ENCODE data around the gene RAB5A. TPM values are rescaled to one million over a fixed set of nuclear protein-coding genes. Genes with fewer than 3 reads are reported as not detected.
"Not testable (repeated sequence)": the region's sequence is repeated elsewhere in the genome, so short reads cannot be mapped to it uniquely, and the experiment has no call there.

The RAB5A gene
- 10 to 100 TPM; 46.4 to 47.5 TPM for total RNA-seq

GRCh38 chr3:19946832-19947548 lies at the start of gene RAB5A:
Gene RAB5A, plus strand, starts transcription at chr3:19947097. Its CDS starts 3,802 bp downstream, at chr3:19950899.
- Mint-ChIP-seq H3K27ac (peak within 1 kb of the TSS; percentile 100), H3K9me3 (no peaks in the 10 kb centered on the region), H3K4me3 (peak within 1 kb of the TSS; percentile 100), H3K36me3 (ENCODE audit: low read depth) (peaks cover 19% of the 10 kb centered on the region), H3K4me1 (ENCODE audit: low read depth) (peaks cover 43% of the 10 kb centered on the region), H3K27me3 (ENCODE audit: low read depth) (no peaks in the 10 kb centered on the region)
- intact Hi-C loops (cut with micrococcal nuclease), result loop anchor here (1.0 to 10.0 kb wide), 11 partner anchors 10 to 1502 kb away; partner anchors contain the start of gene SGO1
- DNase-seq, result peak; percentile 98
- CTCF ChIA-PET, result interaction anchor here (0.5 to 0.6 kb wide), 2 partner anchors 20 to 77 kb away, joined by 3 read pairs; no protein-coding TSS in a partner anchor

GRCh38 chr3:19898721-19899120 lies 48.2 kb upstream of the RAB5A start:
- Mint-ChIP-seq H3K9me3 (no peaks in the 10 kb centered on the region), H3K4me1 (ENCODE audit: low read depth) (no peaks in the 10 kb centered on the region), H3K27ac (no peak overlapping the region), H3K4me3 (no peak overlapping the region), H3K36me3 (ENCODE audit: low read depth) (no peaks in the 10 kb centered on the region), H3K27me3 (ENCODE audit: low read depth) (no peaks in the 10 kb centered on the region)
- CTCF ChIA-PET, result interaction anchor here (1.1 kb wide), 1 partner anchor 13 kb away, joined by 3 read pairs; no protein-coding TSS in a partner anchor
- no peak for DNase-seq
- intact Hi-C loops (cut with micrococcal nuclease), result no loop called here

GRCh38 chr3:19899264-19899663 lies 47.6 kb upstream of the RAB5A start:
- H3K9me3 Mint-ChIP-seq, result no peaks in the 10 kb centered on the region
- CTCF ChIA-PET, result no interaction called here
- H3K27me3 Mint-ChIP-seq (ENCODE audit: low read depth), result no peaks in the 10 kb centered on the region
- no peaks in the 10 kb centered on the region for H3K4me1 Mint-ChIP-seq (ENCODE audit: low read depth)
- no peak for DNase-seq
- intact Hi-C loops (cut with micrococcal nuclease), result no loop called here
- H3K36me3 Mint-ChIP-seq (ENCODE audit: low read depth), result no peaks in the 10 kb centered on the region
- H3K4me3 Mint-ChIP-seq, result no peak overlapping the region
- H3K27ac Mint-ChIP-seq, result no peak overlapping the region

GRCh38 chr3:19899833-19900232 lies 47.1 kb upstream of the RAB5A start:
- H3K4me1 Mint-ChIP-seq (ENCODE audit: low read depth); H3K27ac Mint-ChIP-seq; DNase-seq; H3K36me3 Mint-ChIP-seq (ENCODE audit: low read depth); H3K4me3 Mint-ChIP-seq; H3K27me3 Mint-ChIP-seq (ENCODE audit: low read depth); H3K9me3 Mint-ChIP-seq; intact Hi-C loops (cut with micrococcal nuclease): not testable (repeated sequence)
- CTCF ChIA-PET, result interaction anchor here (0.6 kb wide), 1 partner anchor 49 kb away, joined by 3 read pairs; no protein-coding TSS in a partner anchor

- DNase-seq, result no peak
- intact Hi-C loops (cut with micrococcal nuclease), result no loop called here
- Mint-ChIP-seq H3K4me3 (no peak overlapping the region), H3K27me3 (ENCODE audit: low read depth) (no peaks in the 10 kb centered on the region), H3K36me3 (ENCODE audit: low read depth) (no peaks in the 10 kb centered on the region), H3K9me3 (no peaks in the 10 kb centered on the region), H3K27ac (no peak overlapping the region), H3K4me1 (ENCODE audit: low read depth) (no peaks in the 10 kb centered on the region)
- CTCF ChIA-PET, result no interaction called here
Observed at GRCh38 chr3:19901337-19901736, 45.6 kb upstream of the RAB5A start.

GRCh38 chr3:19901918-19902317 lies 45.0 kb upstream of the RAB5A start:
- CTCF ChIA-PET, result no interaction called here
- Mint-ChIP-seq H3K27me3 (ENCODE audit: low read depth) (no peaks in the 10 kb centered on the region), H3K36me3 (ENCODE audit: low read depth) (no peaks in the 10 kb centered on the region), H3K27ac (no peak overlapping the region), H3K9me3 (peaks cover 1% of the 10 kb centered on the region), H3K4me1 (ENCODE audit: low read depth) (no peaks in the 10 kb centered on the region), H3K4me3 (no peak overlapping the region)
- intact Hi-C loops (cut with micrococcal nuclease), result no loop called here
- DNase-seq, result no peak

GRCh38 chr3:19903649-19904048 lies 43.2 kb upstream of the RAB5A start:
- H3K36me3 Mint-ChIP-seq (ENCODE audit: low read depth), result no peaks in the 10 kb centered on the region
- intact Hi-C loops (cut with micrococcal nuclease), result no loop called here
- H3K4me3 Mint-ChIP-seq, result no peak overlapping the region
- peaks cover 1% of the 10 kb centered on the region for H3K9me3 Mint-ChIP-seq
- no peak for DNase-seq
- CTCF ChIA-PET, result no interaction called here
- H3K27ac Mint-ChIP-seq, result no peak overlapping the region
- no peaks in the 10 kb centered on the region for H3K4me1 Mint-ChIP-seq (ENCODE audit: low read depth)
- no peaks in the 10 kb centered on the region for H3K27me3 Mint-ChIP-seq (ENCODE audit: low read depth)

- no peak overlapping the region for H3K27ac Mint-ChIP-seq
- H3K9me3 Mint-ChIP-seq, result peaks cover 14% of the 10 kb centered on the region
- no peak for DNase-seq
- H3K27me3 Mint-ChIP-seq (ENCODE audit: low read depth), result no peaks in the 10 kb centered on the region
- CTCF ChIA-PET, result interaction anchor here (0.8 kb wide), 1 partner anchor 23 kb away, joined by 3 read pairs; no protein-coding TSS in a partner anchor
- H3K4me3 Mint-ChIP-seq, result no peak overlapping the region
- intact Hi-C loops (cut with micrococcal nuclease), result no loop called here
- H3K36me3 Mint-ChIP-seq (ENCODE audit: low read depth), result no peaks in the 10 kb centered on the region
- no peaks in the 10 kb centered on the region for H3K4me1 Mint-ChIP-seq (ENCODE audit: low read depth)
Observed at GRCh38 chr3:19907523-19907922, 39.4 kb upstream of the RAB5A start.

GRCh38 chr3:19911452-19911851 lies 35.4 kb upstream of the RAB5A start:
- intact Hi-C loops (cut with micrococcal nuclease), result no loop called here
- no peak overlapping the region for H3K27ac Mint-ChIP-seq
- no peaks in the 10 kb centered on the region for H3K36me3 Mint-ChIP-seq (ENCODE audit: low read depth)
- CTCF ChIA-PET, result interaction anchor here (1.4 kb wide), 1 partner anchor 18 kb away, joined by 3 read pairs; no protein-coding TSS in a partner anchor
- H3K27me3 Mint-ChIP-seq (ENCODE audit: low read depth), result no peaks in the 10 kb centered on the region
- peaks cover 20% of the 10 kb centered on the region for H3K9me3 Mint-ChIP-seq
- no peak overlapping the region for H3K4me3 Mint-ChIP-seq
- DNase-seq, result no peak
- H3K4me1 Mint-ChIP-seq (ENCODE audit: low read depth), result no peaks in the 10 kb centered on the region

GRCh38 chr3:19917167-19917566 lies 29.7 kb upstream of the RAB5A start:
- no peak overlapping the region for H3K4me3 Mint-ChIP-seq
- H3K36me3 Mint-ChIP-seq (ENCODE audit: low read depth), result no peaks in the 10 kb centered on the region
- intact Hi-C loops (cut with micrococcal nuclease), result no loop called here
- peaks cover 6% of the 10 kb centered on the region for H3K9me3 Mint-ChIP-seq
- no peak for DNase-seq
- CTCF ChIA-PET, result no interaction called here
- H3K27ac Mint-ChIP-seq, result no peak overlapping the region
- H3K27me3 Mint-ChIP-seq (ENCODE audit: low read depth), result no peaks in the 10 kb centered on the region
- H3K4me1 Mint-ChIP-seq (ENCODE audit: low read depth), result no peaks in the 10 kb centered on the region

- Mint-ChIP-seq H3K9me3 (no peaks in the 10 kb centered on the region), H3K27me3 (ENCODE audit: low read depth) (no peaks in the 10 kb centered on the region), H3K4me1 (ENCODE audit: low read depth) (no peaks in the 10 kb centered on the region), H3K4me3 (no peak overlapping the region), H3K36me3 (ENCODE audit: low read depth) (no peaks in the 10 kb centered on the region), H3K27ac (no peak overlapping the region)
- CTCF ChIA-PET, result interaction anchor here (0.6 kb wide), 1 partner anchor 56 kb away, joined by 4 read pairs; no protein-coding TSS in a partner anchor
- no peak for DNase-seq
- intact Hi-C loops (cut with micrococcal nuclease), result no loop called here
Observed at GRCh38 chr3:19920401-19921080, 26.4 kb upstream of the RAB5A start.

GRCh38 chr3:19931180-19931692 lies 15.7 kb upstream of the RAB5A start:
- intact Hi-C loops (cut with micrococcal nuclease), result loop anchor here (1.0 kb wide), 2 partner anchors 16 to 45 kb away; partner anchors contain the start of gene RAB5A
- Mint-ChIP-seq H3K9me3 (no peaks in the 10 kb centered on the region), H3K36me3 (ENCODE audit: low read depth) (no peaks in the 10 kb centered on the region), H3K4me3 (no peak overlapping the region), H3K4me1 (ENCODE audit: low read depth) (peaks cover 23% of the 10 kb centered on the region), H3K27ac (no peak overlapping the region), H3K27me3 (ENCODE audit: low read depth) (peaks cover 10% of the 10 kb centered on the region)
- DNase-seq, result peak; percentile 62
- CTCF ChIA-PET, result interaction anchor here (0.6 to 0.8 kb wide), 2 partner anchors 45 to 1475 kb away, joined by 3 to 5 read pairs; no protein-coding TSS in a partner anchor

Measured in activated naive CD4-positive, alpha-beta T cell treated with anti-CD3 and anti-CD28 coated beads for 36 hours (primary cell).